Activated gamma-delta T cell treated with Interleukin-2 at 50 U/mL for 16 hours (primary cell): Measurements from ENCODE around the gene POFUT2.

Experiments used
- DNase-seq: peaks from one replicate; pipeline ENCODE4 v3.0.0-alpha.2; 2020

Gene POFUT2

GRCh38 chr21:45296638-45297037 is 8.9 kb upstream of the POFUT2 start:
- no peak for DNase-seq

- no peak for DNase-seq
Observed at GRCh38 chr21:45295576-45296365, 8.1 kb upstream of the POFUT2 start.

GRCh38 chr21:45294509-45295291 is 7.0 kb upstream of the POFUT2 start:
- no peak for DNase-seq

GRCh38 chr21:45293726-45294401 is 6.2 kb upstream of the POFUT2 start:
- no peak for DNase-seq

GRCh38 chr21:45293220-45293725 is 5.6 kb upstream of the POFUT2 start:
- DNase-seq = no peak

GRCh38 chr21:45292399-45293219 is 4.9 kb upstream of the POFUT2 start:
- peak; percentile 64 for DNase-seq

GRCh38 chr21:45291613-45292398 is 4.1 kb upstream of the POFUT2 start:
- no peak for DNase-seq

GRCh38 chr21:45290948-45291612 is 3.4 kb upstream of the POFUT2 start:
- no peak for DNase-seq

GRCh38 chr21:45289655-45290515 is 2.2 kb upstream of the POFUT2 start:
- no peak for DNase-seq

GRCh38 chr21:45289134-45289533 is 1.4 kb upstream of the POFUT2 start:
- no peak for DNase-seq

GRCh38 chr21:45288441-45288841 is 746 bp upstream of the POFUT2 start:
- DNase-seq = no peak

- no peak for DNase-seq
Observed at GRCh38 chr21:45286671-45287437, 841 bp downstream of the POFUT2 start.

GRCh38 chr21:45285266-45285931 is 2.3 kb downstream of the POFUT2 start:
- DNase-seq = no peak

- DNase-seq = no peak
Observed at GRCh38 chr21:45284456-45284741, 3.3 kb downstream of the POFUT2 start.

- no peak for DNase-seq
Observed at GRCh38 chr21:45283611-45284455, 3.9 kb downstream of the POFUT2 start.

- DNase-seq = no peak
Observed at GRCh38 chr21:45283035-45283610, 4.6 kb downstream of the POFUT2 start.

GRCh38 chr21:45282283-45283034 is 5.2 kb downstream of the POFUT2 start:
- DNase-seq = no peak
